ENCODE results near the gene OR5AC2.

OR5AC2 gene

GRCh38 chr3:98086873-98087272, at the start of gene OR5AC2:
OR5AC2 (plus strand) TSS chr3:98087173; CDS start chr3:98087173, 0 bp downstream.
- no peak for DNase-seq (ENCODE audit: low read depth in 2 of 2)

GRCh38 chr3:98038286-98038685, 48.7 kb upstream of the OR5AC2 start:
- DNase-seq (ENCODE audit: low read depth in 2 of 2) = no peak

GRCh38 chr3:98038876-98039275, 48.1 kb upstream of the OR5AC2 start:
- DNase-seq (ENCODE audit: low read depth in 2 of 2) = no peak

- peak; percentile 13 to 30 for DNase-seq (ENCODE audit: low read depth in 2 of 2)
Observed at GRCh38 chr3:98039322-98040024, 47.5 kb upstream of the OR5AC2 start.

- no peak for DNase-seq (ENCODE audit: low read depth in 2 of 2)
Observed at GRCh38 chr3:98041350-98041749, 45.6 kb upstream of the OR5AC2 start.

- no peak for DNase-seq (ENCODE audit: low read depth in 2 of 2)
Observed at GRCh38 chr3:98048586-98048985, 38.4 kb upstream of the OR5AC2 start.

GRCh38 chr3:98049271-98049670, 37.7 kb upstream of the OR5AC2 start:
- no peak for DNase-seq (ENCODE audit: low read depth in 2 of 2)

GRCh38 chr3:98056035-98056434, 30.9 kb upstream of the OR5AC2 start:
- no peak for DNase-seq (ENCODE audit: low read depth in 2 of 2)

GRCh38 chr3:98057631-98058030, 29.3 kb upstream of the OR5AC2 start:
- DNase-seq (ENCODE audit: low read depth in 2 of 2) = no peak

- DNase-seq (ENCODE audit: low read depth in 2 of 2) = no peak
Observed at GRCh38 chr3:98058244-98058960, 28.6 kb upstream of the OR5AC2 start.

- no peak for DNase-seq (ENCODE audit: low read depth in 2 of 2)
Observed at GRCh38 chr3:98068824-98069223, 18.1 kb upstream of the OR5AC2 start.

GRCh38 chr3:98070840-98071239, 16.1 kb upstream of the OR5AC2 start:
- DNase-seq (ENCODE audit: low read depth in 2 of 2) = no peak

GRCh38 chr3:98073486-98073885, 13.5 kb upstream of the OR5AC2 start:
- no peak for DNase-seq (ENCODE audit: low read depth in 2 of 2)

GRCh38 chr3:98095882-98096281, 8.9 kb downstream of the OR5AC2 start:
- no peak for DNase-seq (ENCODE audit: low read depth in 2 of 2)

GRCh38 chr3:98099848-98100247, 12.9 kb downstream of the OR5AC2 start:
- no peak for DNase-seq (ENCODE audit: low read depth in 2 of 2)

GRCh38 chr3:98108162-98108561, 21.2 kb downstream of the OR5AC2 start:
- DNase-seq (ENCODE audit: low read depth in 2 of 2) = no peak

- no peak for DNase-seq (ENCODE audit: low read depth in 2 of 2)
Observed at GRCh38 chr3:98109807-98110549, 23.0 kb downstream of the OR5AC2 start.

- no peak for DNase-seq (ENCODE audit: low read depth in 2 of 2)
Observed at GRCh38 chr3:98110550-98110908, 23.6 kb downstream of the OR5AC2 start.

GRCh38 chr3:98114264-98114663, 27.3 kb downstream of the OR5AC2 start:
- no peak for DNase-seq (ENCODE audit: low read depth in 2 of 2)

- no peak for DNase-seq (ENCODE audit: low read depth in 2 of 2)
Observed at GRCh38 chr3:98115717-98116116, 28.7 kb downstream of the OR5AC2 start.

GRCh38 chr3:98130421-98130820, 43.4 kb downstream of the OR5AC2 start, which contains the start of gene OR5H1:
OR5H1 (plus strand) TSS chr3:98130721; CDS start chr3:98132698, 1,977 bp downstream.
- DNase-seq (ENCODE audit: low read depth in 2 of 2) = no peak

- no peak for DNase-seq (ENCODE audit: low read depth in 2 of 2)
Observed at GRCh38 chr3:98136631-98137030, 49.7 kb downstream of the OR5AC2 start.
